OCI-LY7 (cell line): ENCODE measurements around the gene MTG1.

ENCODE experiments used
- CTCF ChIP-seq: fragments of 200-600 bp; sonication (generic); conservative IDR thresholded peaks from 2 replicates; pipeline ENCODE4 v1.5.1; 2014; ENCODE audit warnings: mild to moderate bottlenecking, antibody characterized with exemption, low read length, moderate library complexity, mixed read lengths
- EZH2phosphoT487 ChIP-seq: fragments of 200-600 bp; sonication (generic); IDR thresholded peaks from 2 replicates; pipeline ENCODE4 v1.6.1; 2018; ENCODE audit warnings: low read depth, borderline replicate concordance, mild to moderate bottlenecking, mixed run types, antibody characterized with exemption, low read length, moderate library complexity, mixed read lengths

- TF ChIP-seq CTCF (no peak), EZH2phosphoT487 (no peak)
These were observed 26.1 kb downstream of the MTG1 start for GRCh38 chr10:133420028-133420427.
